IMR-90 (cell line): ENCODE measurements around the gene PLOD3. TPM values are rescaled to one million over a fixed set of nuclear protein-coding genes. Genes with fewer than 3 reads are reported as not detected.

ENCODE experiments used
- ATAC-seq: fragments of 200-7000 bp; cut with Tn5 transposase; 2 replicates; pipeline ENCODE4 v1.9.1; 2020; ENCODE audit warnings: low read depth, mild to moderate bottlenecking, moderate library complexity
- BruUV-seq: library from RNA; stranded (reverse); fragments of 400-500 nt; replicated peaks from 2 replicates; lab custom pipeline; 2021; lab: Mats Ljungman, UMichigan
- CTCF ChIA-PET: fragments of 300-600 bp; formaldehyde crosslinking; extraction: SDS; loops from one replicate; lab custom pipeline; 2021; ENCODE audit warnings: antibody characterized with exemption; lab: Yijun Ruan, JAX
- POLR2A ChIA-PET: fragments of 300-600 bp; sonication (Branson Sonifier 250); formaldehyde crosslinking; loops from one replicate; lab custom pipeline; 2022; ENCODE audit warnings: antibody characterized with exemption; ENCODE audit not compliant: unreplicated experiment; lab: Charles Lee
- DNase-seq: peaks from one replicate; pipeline ENCODE4 v3.0.0; 2013
- H2AFZ ChIP-seq: replicated peaks from 2 replicates; pipeline ENCODE3; 2013; ENCODE audit warnings: low read length, mild to moderate bottlenecking; ENCODE audit not compliant: poor library complexity
- H2AK5ac ChIP-seq: 2 replicates; pipeline ENCODE4 v1.6.1; 2013; ENCODE audit warnings: low read depth, low read length, inconsistent platforms
- H2AK9ac ChIP-seq: replicated peaks from 2 replicates; pipeline ENCODE3; 2013; ENCODE audit warnings: mild to moderate bottlenecking, low read depth, low read length, moderate library complexity; ENCODE audit not compliant: poor library complexity
- H2BK120ac ChIP-seq: 2 replicates; pipeline ENCODE4 v1.6.1; 2013; ENCODE audit warnings: low read depth, low read length, inconsistent platforms
- H2BK15ac ChIP-seq: 3 replicates; pipeline ENCODE4 v1.6.1; 2013; ENCODE audit warnings: low read depth, low read length, inconsistent platforms
- H2BK20ac ChIP-seq: 2 replicates; pipeline ENCODE4 v1.6.1; 2013; ENCODE audit warnings: low read depth, mild to moderate bottlenecking, inconsistent platforms, low read length, moderate library complexity
- H2BK5ac ChIP-seq: 2 replicates; pipeline ENCODE4 v1.6.1; 2013; ENCODE audit warnings: mild to moderate bottlenecking, low read depth, low read length, inconsistent platforms; ENCODE audit not compliant: poor library complexity, severe bottlenecking
- H3K14ac ChIP-seq: replicated peaks from 2 replicates; pipeline ENCODE4 v1.6.1; 2013; ENCODE audit warnings: low read depth, low read length, inconsistent platforms
- H3K18ac ChIP-seq: 2 replicates; pipeline ENCODE4 v1.6.1; 2013; ENCODE audit warnings: low read depth, low read length, control low read depth
- H3K23ac ChIP-seq: 2 replicates; pipeline ENCODE4 v1.6.1; 2013; ENCODE audit warnings: low read depth, low read length, inconsistent platforms
- H3K27ac ChIP-seq: 2 replicates; pipeline ENCODE4 v1.5.1; 2013; ENCODE audit warnings: mild to moderate bottlenecking, control low read depth, low read length; ENCODE audit not compliant: insufficient read depth
- H3K27me3 ChIP-seq: 2 replicates; pipeline ENCODE4 v1.6.1; 2013; ENCODE audit warnings: low read length; ENCODE audit not compliant: control insufficient read depth, insufficient read depth
- H3K36me3 ChIP-seq: 2 replicates; pipeline ENCODE4 v1.6.1; 2013; ENCODE audit warnings: low read length, mixed read lengths; ENCODE audit not compliant: control insufficient read depth, insufficient read depth
- H3K4ac ChIP-seq: 2 replicates; pipeline ENCODE4 v1.6.1; 2013; ENCODE audit warnings: low read depth, low read length, inconsistent platforms
- H3K4me1 ChIP-seq: 2 replicates; pipeline ENCODE4 v1.6.1; 2013; ENCODE audit warnings: low read length, mixed read lengths; ENCODE audit not compliant: control insufficient read depth, insufficient read depth
- H3K4me2 ChIP-seq: 2 replicates; pipeline ENCODE4 v1.6.1; 2013; ENCODE audit warnings: low read depth, mild to moderate bottlenecking, control low read depth, low read length, moderate library complexity
- H3K4me3 ChIP-seq: 2 replicates; pipeline ENCODE4 v1.5.1; 2013; ENCODE audit warnings: low read depth, mild to moderate bottlenecking, control low read depth, low read length, moderate library complexity; ENCODE audit not compliant: insufficient read depth
- H3K56ac ChIP-seq: 2 replicates; pipeline ENCODE4 v1.6.1; 2013; ENCODE audit warnings: low read length, inconsistent platforms; ENCODE audit not compliant: insufficient read depth; ENCODE audit errors: extremely low read depth
- H3K79me1 ChIP-seq, 2 experiments: 2 replicates each; pipeline ENCODE4 v1.6.1; 2013; ENCODE audit warnings: low read length in 2 of 2, inconsistent platforms in 1 of 2, low read depth in 1 of 2
- H3K9ac ChIP-seq: 2 replicates; pipeline ENCODE4 v1.6.1; 2013; ENCODE audit warnings: low read depth, low read length, control low read depth
- H3K9me1 ChIP-seq: 2 replicates; pipeline ENCODE4 v1.6.1; 2013; ENCODE audit warnings: low read length, inconsistent platforms; ENCODE audit not compliant: insufficient read depth
- H3K9me3 ChIP-seq: 2 replicates; pipeline ENCODE4 v1.6.1; 2013; ENCODE audit warnings: low read length; ENCODE audit not compliant: control insufficient read depth, insufficient read depth
- H4K20me1 ChIP-seq: 2 replicates; pipeline ENCODE4 v1.6.1; 2013; ENCODE audit warnings: low read length, inconsistent platforms; ENCODE audit not compliant: insufficient read depth
- H4K5ac ChIP-seq: 2 replicates; pipeline ENCODE4 v1.6.1; 2013; ENCODE audit warnings: mild to moderate bottlenecking, low read depth, low read length, control low read depth
- H4K8ac ChIP-seq, 2 experiments: 2 replicates each; pipeline ENCODE4 v1.6.1; 2013; ENCODE audit warnings: low read depth in 2 of 2, low read length in 2 of 2, control low read depth in 1 of 2, inconsistent platforms in 1 of 2
- H4K91ac ChIP-seq: 2 replicates; pipeline ENCODE4 v1.6.1; 2013; ENCODE audit warnings: low read depth, low read length, inconsistent platforms; ENCODE audit not compliant: insufficient read depth
- BHLHE40 ChIP-seq: fragments of 150-350 bp; IDR thresholded peaks from 2 replicates; pipeline ENCODE4 v1.6.1; 2016; ENCODE audit warnings: mild to moderate bottlenecking, low read depth, low read length
- CEBPB ChIP-seq: IDR thresholded peaks from 2 replicates; pipeline ENCODE4 v1.6.1; 2012; ENCODE audit warnings: low read depth, low read length, improper control_type of control experiment
- CHD1 ChIP-seq: IDR thresholded peaks from 2 replicates; pipeline ENCODE4 v1.6.1; 2012; ENCODE audit warnings: low read depth, low read length, improper control_type of control experiment
- CTCF ChIP-seq: conservative IDR thresholded peaks from 2 replicates; pipeline ENCODE4 v1.5.1; 2012; ENCODE audit warnings: mild to moderate bottlenecking, low read depth, low read length, improper control_type of control experiment
- FOS ChIP-seq: fragments of 150-350 bp; IDR thresholded peaks from 2 replicates; pipeline ENCODE4 v1.6.1; 2016; ENCODE audit warnings: low read depth, low read length
- MAFK ChIP-seq: IDR thresholded peaks from 2 replicates; pipeline ENCODE4 v1.6.1; 2012; ENCODE audit warnings: low read depth, low read length, improper control_type of control experiment
- MXI1 ChIP-seq: IDR thresholded peaks from 2 replicates; pipeline ENCODE4 v1.6.1; 2012; ENCODE audit warnings: low read depth, mild to moderate bottlenecking, low read length, moderate library complexity, borderline replicate concordance
- NFE2L2 ChIP-seq: fragments of 150-350 bp; IDR thresholded peaks from 2 replicates; pipeline ENCODE4 v1.6.1; 2016; ENCODE audit warnings: low read depth, mild to moderate bottlenecking, low read length
- POLR2A ChIP-seq: IDR thresholded peaks from 2 replicates; pipeline ENCODE4 v1.6.1; 2012; ENCODE audit warnings: mild to moderate bottlenecking, low read depth, low read length
- RAD21 ChIP-seq: IDR thresholded peaks from 2 replicates; pipeline ENCODE4 v1.6.1; 2012; ENCODE audit warnings: low read length, improper control_type of control experiment
- RCOR1 ChIP-seq: IDR thresholded peaks from 2 replicates; pipeline ENCODE4 v1.6.1; 2012; ENCODE audit warnings: mild to moderate bottlenecking, low read length, improper control_type of control experiment; ENCODE audit not compliant: insufficient replicate concordance
- RFX5 ChIP-seq: IDR thresholded peaks from 2 replicates; pipeline ENCODE4 v1.8.0; 2012; ENCODE audit warnings: low read depth, mild to moderate bottlenecking, low read length, moderate library complexity
- SMC3 ChIP-seq: fragments of 150-350 bp; IDR thresholded peaks from 2 replicates; pipeline ENCODE4 v1.6.1; 2016; ENCODE audit warnings: low read depth, mild to moderate bottlenecking, antibody characterized with exemption, low read length, moderate library complexity
- USF2 ChIP-seq: fragments of 150-350 bp; IDR thresholded peaks from 2 replicates; pipeline ENCODE4 v1.6.1; 2017; ENCODE audit warnings: mild to moderate bottlenecking, antibody characterized with exemption, low read length, low read depth
- WGBS, 2 experiments: methylation state at CpG; one replicate each; pipeline versions ENCODE4 v1.1.5 to v1.1.7; 2013; ENCODE audit warnings: missing lambda C conversion rate in 2 of 2; ENCODE audit not compliant: insufficient read length in 1 of 2; ENCODE audit errors: extremely low coverage in 2 of 2; 5-methylcytosine and 5-hydroxymethylcytosine counted together
- dilution Hi-C: fragments of 300-500 bp; cut with HindIII; formaldehyde crosslinking; loops from one replicate; pipeline ENCODE4 v1.14.3; 2018; ENCODE audit warnings: low sequenced_read_pairs; ENCODE audit not compliant: unreplicated experiment
- in situ Hi-C: fragments of 300-500 bp; cut with MboI; formaldehyde crosslinking; loops from 3 replicates; pipeline ENCODE4 v1.14.3; 2019; ENCODE audit warnings: low sequenced_read_pairs, inconsistent platforms, mixed read lengths
- intact Hi-C: fragments of 100-400 bp; cut with micrococcal nuclease; formaldehyde crosslinking; loops from 2 replicates; pipeline ENCODE4 v1.10.0; 2022
- polyA plus RNA-seq, 3 experiments: library from polyadenylated mRNA; depleted of rRNA; stranded (reverse); fragments of >200 nt; gene quantifications; 2 replicates each; pipeline ENCODE4 v1.2.3, GENCODE V29; 2012; ENCODE audit warnings: low replicate concordance in 1 of 3
- total RNA-seq: library from RNA; depleted of rRNA; stranded (reverse); fragments of >200 nt; gene quantifications from 2 replicates; pipeline ENCODE4 v1.2.3, GENCODE V29; 2012

PLOD3 gene
- total and polyA plus RNA-seq, 2 of the 4 experiments (the other 2 are of a cell fraction), result 21.7 to 159 TPM

DNA sequence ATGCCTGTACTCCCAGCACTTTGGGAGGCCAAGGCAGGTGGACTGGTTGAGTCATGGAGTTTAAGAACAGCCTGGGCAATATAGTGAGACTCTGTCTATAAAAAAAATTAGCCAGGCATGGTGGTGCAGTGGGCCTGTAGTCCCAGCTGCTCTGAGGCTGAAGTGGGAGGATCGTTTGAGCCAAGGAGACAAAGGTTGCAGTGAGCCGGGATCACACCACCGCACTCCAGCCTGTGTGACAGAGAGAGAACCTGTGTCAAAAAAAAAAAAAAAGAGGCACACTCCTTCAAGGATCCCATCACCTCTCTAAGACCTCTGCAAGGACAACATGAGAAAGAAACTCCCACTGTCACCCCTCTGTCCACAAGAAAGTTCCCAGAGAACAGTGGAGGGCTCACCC is 41.7 kb downstream of the PLOD3 start:
- intact Hi-C loops, result no loop called here
- POLR2A ChIA-PET, result no interaction called here
- no peak for DNase-seq

More for the DNA sequence above, 41.7 kb downstream of the PLOD3 start:
- Histone ChIP-seq H4K5ac (no peak overlapping the region), H3K23ac (no peak overlapping the region), H3K56ac (no peak overlapping the region), H3K27me3 (peaks cover 92% of the 10 kb centered on the region), H2BK15ac (no peak overlapping the region), H2AK9ac (no peak overlapping the region), H4K91ac (no peak overlapping the region), H2BK5ac (no peak overlapping the region), H3K9me3 (peaks cover 4% of the 10 kb centered on the region; the same call in 1 of the 2 replicates), H3K9ac (no peak overlapping the region), H3K4me2 (no peak overlapping the region), H2BK20ac (no peak overlapping the region), H3K4me1 (peaks cover 3% of the 10 kb centered on the region; the same call in 1 of the 2 replicates), H2AK5ac (no peak overlapping the region), H2AFZ (no peak overlapping the region), H3K9me1 (no peaks in the 10 kb centered on the region), H3K36me3 (no peaks in the 10 kb centered on the region), H3K4ac (no peak overlapping the region), H3K14ac (no peak overlapping the region), H2BK120ac (no peak overlapping the region), H3K4me3 (no peak overlapping the region), H3K27ac (no peak overlapping the region), H4K8ac (no peak overlapping the region), H4K20me1 (no peaks in the 10 kb centered on the region; the same call in 1 of the 2 replicates), H3K18ac (no peak overlapping the region), H3K79me1 (no peaks in the 10 kb centered on the region)
- dilution Hi-C loops, result no loop called here
- in situ Hi-C loops, result no loop called here
- no peak for ATAC-seq
- no peak for TF ChIP-seq MAFK
- no peak for TF ChIP-seq MXI1
- TF ChIP-seq RFX5, result no peak
- TF ChIP-seq USF2, result no peak
- no peak for TF ChIP-seq POLR2A
- TF ChIP-seq SMC3, result no peak
- no peak for TF ChIP-seq CEBPB
- TF ChIP-seq FOS, result no peak
- no peak for TF ChIP-seq NFE2L2
- TF ChIP-seq RCOR1, result no peak
- no peak for TF ChIP-seq CHD1
- no peak for TF ChIP-seq BHLHE40
- TF ChIP-seq RAD21, result no peak
- TF ChIP-seq CTCF, result no peak
- CTCF ChIA-PET, result no interaction called here
- no CpG with 5 or more reads among the region's 3 CpGs for WGBS, 2 experiments
- no TSS peak for BruUV-seq
